ENCODE measurements around the gene SCAMP3.
"Not testable (repeated sequence)": the region's sequence is repeated elsewhere in the genome, so short reads cannot be mapped to it uniquely, and the experiment has no call there.

DNA sequence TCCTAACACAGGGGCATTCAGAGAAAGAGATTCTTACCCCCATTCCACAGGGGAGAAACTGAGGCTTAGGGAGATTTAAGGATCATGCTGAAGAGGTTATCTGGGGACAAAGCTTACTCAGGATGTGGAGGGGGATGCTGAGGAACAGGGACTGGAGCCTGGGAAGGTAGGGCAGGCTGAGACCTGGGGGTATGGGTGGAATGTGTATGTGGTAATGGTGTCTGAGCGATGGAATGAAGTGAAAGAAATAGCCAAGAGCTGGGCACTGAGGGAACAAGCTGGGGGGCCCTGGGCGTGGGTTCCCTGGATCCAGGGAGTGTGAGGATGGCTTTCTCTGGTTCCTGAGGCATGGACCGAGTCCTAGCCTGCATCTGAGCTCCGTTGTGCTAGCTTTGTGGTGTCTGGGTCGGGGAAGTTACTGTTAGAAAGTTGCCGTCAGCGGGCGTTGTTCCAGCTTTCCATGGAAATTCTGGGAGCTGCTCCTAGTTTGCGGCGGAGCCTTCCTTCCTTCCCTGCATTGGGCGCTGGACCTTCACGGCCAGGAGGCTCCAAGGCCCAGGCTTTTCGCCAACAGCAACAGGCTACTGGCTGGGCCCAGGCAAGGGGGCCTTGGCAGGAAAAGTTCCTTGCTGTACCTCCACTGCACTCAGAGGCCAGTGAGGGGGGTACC is 50.6 kb downstream of the SCAMP3 start:
- not testable (repeated sequence) for TF ChIP-seq CTCF, POLR2AphosphoS5, POLR2A (IDR thresholded peaks at IDR 0.05)

Measured in stomach (tissue), 4 donors.